Kidney epithelial cell (primary cell): ENCODE results near the gene LNPEP. TPM values are rescaled to one million over a fixed set of nuclear protein-coding genes. Genes with fewer than 3 reads are reported as not detected.
"Not testable (repeated sequence)": the region's sequence is repeated elsewhere in the genome, so short reads cannot be mapped to it uniquely, and the experiment has no call there.

ENCODE experiments used
- DNase-seq: peaks from one replicate; pipeline ENCODE4 v3.0.0-alpha.2; 2010; ENCODE audit warnings: low read depth
- H3K27me3 ChIP-seq: 2 replicates; pipeline ENCODE4 v1.6.0; 2011; ENCODE audit warnings: low read length; ENCODE audit not compliant: control insufficient read depth, insufficient read depth
- H3K36me3 ChIP-seq: 2 replicates; pipeline ENCODE4 v1.5.1; 2011; ENCODE audit warnings: low read length; ENCODE audit not compliant: control insufficient read depth, insufficient read depth
- H3K4me3 ChIP-seq: 2 replicates; pipeline ENCODE4 v1.5.1; 2011; ENCODE audit warnings: low read depth, mild to moderate bottlenecking, control low read depth, low read length
- total RNA-seq: library from RNA; depleted of rRNA; stranded (reverse); fragments of >200 nt; gene quantifications from 2 replicates; pipeline ENCODE4 v1.2.3, GENCODE V29; 2015
- TF ChIP-seq, protein P1 (sequence below): IDR thresholded peaks from 2 replicates; pipeline ENCODE4 v1.5.1; 2011; ENCODE audit warnings: mild to moderate bottlenecking, moderate library complexity, low read length, control low read depth, inconsistent platforms; ENCODE audit not compliant: insufficient read depth, poor library complexity, severe bottlenecking

LNPEP gene
- total RNA-seq, 1 donor from 2014 or later, result 24.6 TPM

DNA sequence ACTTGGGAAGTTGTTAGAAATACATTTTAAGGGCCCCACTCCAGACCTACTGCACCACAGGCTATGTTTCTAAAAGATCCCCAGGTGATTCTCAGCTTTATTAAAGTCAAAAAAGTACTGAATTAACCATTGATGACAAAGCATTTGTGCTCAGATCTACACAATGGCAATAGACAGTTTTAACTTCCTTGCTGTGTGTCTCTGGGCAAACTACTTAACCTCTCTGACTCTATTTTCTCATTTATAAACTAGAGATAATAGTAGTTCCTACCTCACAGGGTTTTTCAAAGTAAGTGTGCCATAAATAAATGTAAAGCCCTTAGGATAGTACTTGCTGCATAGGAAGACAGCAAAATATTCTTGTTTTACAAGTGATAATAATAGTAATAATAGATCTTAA, 140.2 kb downstream of the LNPEP start:
- DNase-seq, result no peak
- no peaks in the 10 kb centered on the region for H3K27me3 ChIP-seq
- H3K4me3 ChIP-seq, result no peak overlapping the region
- TF ChIP-seq, protein P1, sequence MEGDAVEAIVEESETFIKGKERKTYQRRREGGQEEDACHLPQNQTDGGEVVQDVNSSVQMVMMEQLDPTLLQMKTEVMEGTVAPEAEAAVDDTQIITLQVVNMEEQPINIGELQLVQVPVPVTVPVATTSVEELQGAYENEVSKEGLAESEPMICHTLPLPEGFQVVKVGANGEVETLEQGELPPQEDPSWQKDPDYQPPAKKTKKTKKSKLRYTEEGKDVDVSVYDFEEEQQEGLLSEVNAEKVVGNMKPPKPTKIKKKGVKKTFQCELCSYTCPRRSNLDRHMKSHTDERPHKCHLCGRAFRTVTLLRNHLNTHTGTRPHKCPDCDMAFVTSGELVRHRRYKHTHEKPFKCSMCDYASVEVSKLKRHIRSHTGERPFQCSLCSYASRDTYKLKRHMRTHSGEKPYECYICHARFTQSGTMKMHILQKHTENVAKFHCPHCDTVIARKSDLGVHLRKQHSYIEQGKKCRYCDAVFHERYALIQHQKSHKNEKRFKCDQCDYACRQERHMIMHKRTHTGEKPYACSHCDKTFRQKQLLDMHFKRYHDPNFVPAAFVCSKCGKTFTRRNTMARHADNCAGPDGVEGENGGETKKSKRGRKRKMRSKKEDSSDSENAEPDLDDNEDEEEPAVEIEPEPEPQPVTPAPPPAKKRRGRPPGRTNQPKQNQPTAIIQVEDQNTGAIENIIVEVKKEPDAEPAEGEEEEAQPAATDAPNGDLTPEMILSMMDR, result no peak
- H3K36me3 ChIP-seq, result no peaks in the 10 kb centered on the region

DNA sequence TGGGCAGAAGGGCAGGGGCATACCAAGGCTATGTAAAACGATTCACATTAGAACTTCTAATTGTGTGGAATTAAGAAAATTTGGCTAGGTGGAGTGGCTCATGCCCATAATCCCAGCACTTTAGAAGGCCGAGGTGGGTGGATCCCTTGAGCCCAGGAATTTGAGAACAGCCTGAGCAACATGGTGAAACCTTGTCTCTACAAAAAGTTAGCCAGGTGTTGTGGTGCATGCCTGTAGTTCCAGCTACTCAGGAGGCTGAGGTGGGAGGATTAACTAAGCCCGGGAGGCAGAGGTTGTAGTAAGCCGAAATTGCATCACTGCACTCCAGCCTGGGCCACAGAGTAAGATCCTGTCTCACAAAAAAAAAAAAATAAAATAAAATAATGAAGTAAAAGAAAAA, 141.4 kb downstream of the LNPEP start:
- Histone ChIP-seq H3K36me3 (no peaks in the 10 kb centered on the region), H3K4me3 (no peak overlapping the region), H3K27me3 (no peaks in the 10 kb centered on the region)
- TF ChIP-seq, protein P1, result no peak
- DNase-seq, result no peak

GRCh38 chr5:97078958-97079743, 143.3 kb downstream of the LNPEP start:
- no peak for DNase-seq
- Histone ChIP-seq H3K36me3 (no peaks in the 10 kb centered on the region), H3K27me3 (no peaks in the 10 kb centered on the region), H3K4me3 (no peak overlapping the region)
- TF ChIP-seq, protein P1, result no peak

DNA sequence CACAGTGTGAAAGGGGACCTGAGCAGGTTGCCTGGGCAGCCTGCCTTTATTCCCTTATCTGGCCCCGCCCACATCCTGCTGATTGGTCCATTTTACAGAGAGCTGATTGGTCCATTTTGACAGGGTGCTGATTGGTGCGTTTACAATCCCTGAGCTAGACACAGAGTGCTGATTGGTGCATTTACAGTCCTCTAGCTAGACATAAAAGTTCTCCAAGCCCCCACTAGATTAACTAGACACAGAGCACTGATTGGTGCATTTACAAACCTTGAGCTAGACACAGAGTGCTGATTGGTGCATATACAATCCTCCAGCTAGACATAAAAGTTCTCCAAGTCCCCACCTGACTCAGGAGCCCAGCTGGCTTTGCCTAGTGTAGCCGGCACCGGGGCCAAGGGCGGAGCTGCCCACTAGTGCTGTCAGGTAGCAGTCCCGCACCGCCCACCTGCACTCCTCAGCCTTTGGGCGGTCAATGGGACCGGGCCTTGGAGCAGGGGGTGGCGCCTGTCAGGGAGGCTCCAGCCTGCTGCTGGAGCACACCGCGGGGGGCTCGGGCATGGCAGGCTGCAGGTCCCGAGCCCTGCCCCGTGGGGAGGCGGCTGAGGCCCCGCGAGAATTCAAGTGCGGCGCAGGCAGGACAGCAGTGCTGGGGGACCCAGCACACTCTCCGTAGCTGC, 149.0 kb downstream of the LNPEP start:
- not testable (repeated sequence) for DNase-seq, H3K27me3 ChIP-seq, H3K36me3 ChIP-seq, H3K4me3 ChIP-seq

DNA sequence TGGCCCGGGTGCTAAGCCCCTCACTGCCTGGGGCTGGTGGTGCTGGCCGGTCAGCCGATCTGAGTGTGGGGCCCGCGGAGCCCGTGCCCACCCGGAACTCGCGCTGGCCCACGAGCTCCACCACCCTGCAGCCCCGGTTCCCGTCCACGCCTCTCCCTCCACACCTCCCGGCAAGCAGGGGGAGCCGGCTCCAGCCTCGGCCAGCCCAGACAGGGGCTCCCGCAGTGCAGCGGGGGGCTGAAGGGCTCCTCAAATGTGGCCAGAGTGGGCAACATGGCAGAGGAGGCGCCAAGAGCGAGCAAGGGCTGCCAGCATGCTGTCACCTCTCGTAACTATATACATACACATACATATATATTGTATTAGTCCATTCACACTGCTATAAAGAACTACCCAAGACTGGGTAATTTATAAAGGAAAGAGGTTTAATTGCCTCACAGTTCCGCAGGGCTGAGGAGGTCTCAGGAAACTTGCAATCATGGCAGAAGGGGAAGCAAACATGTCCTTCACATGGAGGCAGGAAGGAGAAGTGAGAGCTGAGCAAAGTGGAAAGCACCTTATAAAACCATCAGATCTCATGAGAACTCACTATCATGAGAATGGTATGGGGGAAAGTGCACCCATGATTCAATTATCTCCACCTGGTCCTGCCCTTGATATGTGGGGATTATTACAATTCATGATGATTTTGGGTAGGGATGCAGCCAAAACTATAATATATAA, 149.7 kb downstream of the LNPEP start:
- Histone ChIP-seq H3K27me3 (no peaks in the 10 kb centered on the region), H3K36me3 (no peaks in the 10 kb centered on the region), H3K4me3 (no peak overlapping the region)
- TF ChIP-seq, protein P1, result no peak
- DNase-seq, result no peak

Other genes starting within 250 kb of the LNPEP start
- 80.5 and 81.1 TPM in 2 replicates for gene ERAP1, start 128.1 kb upstream of the LNPEP start, total RNA-seq
- 19.1 and 19.2 TPM in 2 replicates for gene ERAP2, start 59.6 kb upstream of the LNPEP start, total RNA-seq
- gene LIX1, start 206.5 kb downstream of the LNPEP start, total RNA-seq, result 0.07 TPM in 1 of 2 replicates, not detected in the other
- gene RIOK2, start 247.2 kb downstream of the LNPEP start, total RNA-seq, result 25.6 and 30.6 TPM in 2 replicates